HepG2 (cell line): ENCODE data around the gene WDCP. TPM values are rescaled to one million over a fixed set of nuclear protein-coding genes. Genes with fewer than 3 reads are reported as not detected.

Experiments used
- ADNP ChIP-seq: sonication (generic); formaldehyde crosslinking; IDR thresholded peaks from 2 replicates; pipeline ENCODE4 v1.4.0; 2020; ENCODE audit warnings: missing genetic modification reagents
- AKNA ChIP-seq: sonication (generic); formaldehyde crosslinking; IDR thresholded peaks from 2 replicates; pipeline ENCODE4 v1.4.0; 2020; ENCODE audit warnings: missing genetic modification reagents, borderline replicate concordance
- MIER3 ChIP-seq: IDR thresholded peaks from 2 replicates; pipeline ENCODE4 v1.6.1; 2016; ENCODE audit warnings: missing compliant biosample characterization, borderline replicate concordance
- MYPOP ChIP-seq: sonication (generic); formaldehyde crosslinking; IDR thresholded peaks from 2 replicates; pipeline ENCODE4 v1.8.1; 2023; ENCODE audit warnings: mild to moderate bottlenecking, moderate library complexity, missing genetic modification reagents
- NFRKB ChIP-seq: fragments of 450-650 bp; IDR thresholded peaks from 2 replicates; pipeline ENCODE4 v1.6.1; 2017
- RXRB ChIP-seq: IDR thresholded peaks from 2 replicates; pipeline ENCODE4 v1.6.1; 2016; ENCODE audit warnings: borderline replicate concordance, missing genetic modification reagents, missing compliant biosample characterization
- SP1 ChIP-seq, 2 experiments: fragments of 450-650 bp in 1 of 2; sonication (generic) in 1 of 2; formaldehyde crosslinking in 1 of 2; IDR thresholded peaks; 2 replicates each; pipeline versions ENCODE4 v1.4.0 to v1.6.1; 2016 to 2020; ENCODE audit warnings: missing genetic modification reagents in 1 of 2
- SP140L ChIP-seq: sonication (generic); formaldehyde crosslinking; IDR thresholded peaks from 2 replicates; pipeline ENCODE4 v1.4.0; 2020; ENCODE audit warnings: missing genetic modification reagents, borderline replicate concordance
- SRSF4 ChIP-seq: fragments of 200-400 bp; formaldehyde crosslinking; IDR thresholded peaks from one replicate; pipeline ENCODE4 v1.6.1; 2018; ENCODE audit warnings: mild to moderate bottlenecking, low read depth, low read length, moderate library complexity; ENCODE audit not compliant: poor library complexity, severe bottlenecking
- THYN1 ChIP-seq: sonication (generic); formaldehyde crosslinking; IDR thresholded peaks from 2 replicates; pipeline ENCODE4 v1.8.1; 2023; ENCODE audit warnings: low read depth, mild to moderate bottlenecking, moderate library complexity, missing genetic modification reagents, borderline replicate concordance
- ZBTB20 ChIP-seq: sonication (generic); formaldehyde crosslinking; IDR thresholded peaks from 2 replicates; pipeline ENCODE4 v1.8.1; 2023; ENCODE audit warnings: missing genetic modification reagents, low read depth, mild to moderate bottlenecking, borderline replicate concordance
- ZBTB25 ChIP-seq: IDR thresholded peaks from 2 replicates; pipeline ENCODE4 v1.6.1; 2018; ENCODE audit warnings: missing genetic modification reagents
- ZBTB8A ChIP-seq: sonication (generic); formaldehyde crosslinking; IDR thresholded peaks from 2 replicates; pipeline ENCODE4 v1.4.0; 2020; ENCODE audit warnings: mild to moderate bottlenecking, low read depth, missing genetic modification reagents, borderline replicate concordance
- ZNF646 ChIP-seq: sonication (generic); formaldehyde crosslinking; IDR thresholded peaks from 2 replicates; pipeline ENCODE4 v1.9.0; 2021; ENCODE audit warnings: mild to moderate bottlenecking, missing genetic modification reagents
- ZNF652 ChIP-seq: IDR thresholded peaks from 2 replicates; pipeline ENCODE4 v1.6.1; 2016; ENCODE audit warnings: low read depth, borderline replicate concordance
- polyA plus RNA-seq, 8 experiments: library from polyadenylated mRNA; depleted of rRNA in 3 of 8; stranded (reverse) in 7 of 8; unstranded in 1 of 8; fragments of >200 nt; fragmentation: Illumina TruSeq in 4 of 8; extraction: Trizol in 4 of 8; gene quantifications; 2 replicates each; pipeline versions ENCODE4 v1.2.1 to v1.2.3, GENCODE V29; 2011 to 2016; ENCODE audit warnings: low read depth in 4 of 8, missing spikeins in 1 of 8, mixed read lengths in 1 of 8; ENCODE audit not compliant: insufficient read depth in 1 of 8
- total RNA-seq, 5 experiments: library from RNA; depleted of rRNA; stranded (reverse); fragments of >200 nt; fragmentation: Illumina TruSeq; extraction: Trizol; gene quantifications; 2 replicates each; pipeline ENCODE4 v1.2.3, GENCODE V29; 2016; ENCODE audit warnings: low read depth in 1 of 5

The WDCP gene
- total and polyA plus RNA-seq, 2 of the 13 experiments (the other 11 are each of a cell fraction or from before 2014, with no cell fraction given): 17.4 to 22.6 TPM

DNA sequence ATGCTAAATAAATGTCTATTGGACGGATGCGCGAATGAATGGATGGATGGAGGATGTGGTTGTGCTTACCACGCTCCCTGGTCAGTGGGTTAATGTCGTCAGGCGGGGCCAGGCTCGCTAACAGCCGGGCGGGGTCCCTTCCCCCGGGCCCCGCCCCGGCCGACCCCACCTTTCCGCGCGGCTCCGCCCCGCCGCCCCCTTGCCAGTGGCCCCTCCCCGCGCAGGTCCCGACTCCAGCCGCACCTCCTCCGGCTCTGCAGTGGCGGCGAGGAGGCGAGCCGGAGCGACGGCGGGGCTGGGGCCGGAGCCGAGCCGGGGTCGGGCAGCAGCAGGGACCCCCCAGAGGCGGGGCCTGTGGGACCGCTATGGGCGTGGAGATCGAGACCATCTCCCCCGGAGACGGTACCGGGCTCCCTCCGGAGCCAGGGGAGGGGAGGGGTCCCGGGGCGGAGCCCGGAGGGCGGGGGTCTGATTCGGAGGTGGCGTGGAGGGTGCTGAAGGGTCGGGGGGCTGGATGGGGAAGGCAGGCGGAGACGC lies 2.4 kb upstream of the WDCP start, which contains the start of gene FKBP1B (continued):
- TF ChIP-seq ZNF646 (CRISPR knock-in tag) (0 out of 2 replicates have a peak, but pooled peaks have one; percentile 15), MIER3 (CRISPR knock-in tag) (0 out of 2 replicates have a peak, but pooled peaks have one; percentile 47), NFRKB (no peak), ZBTB8A (no peak), ZBTB20 (no peak), THYN1 (CRISPR knock-in tag) (no peak), MYPOP (CRISPR knock-in tag) (peak; percentile 54; the same call in 1 of the 2 replicates), ADNP (CRISPR knock-in tag) (no peak), RXRB (CRISPR knock-in tag) (no peak; the same call in 1 of the 2 replicates), ZNF652 (CRISPR knock-in tag) (0 out of 2 replicates have a peak, but pooled peaks have one; percentile 15), ZBTB25 (CRISPR knock-in tag) (no peak), SRSF4 (no peak), AKNA (no peak), SP140L (no peak), SP1 (IDR thresholded peaks at IDR 0.05) (no peak), SP1 (CRISPR knock-in tag; IDR thresholded peaks at IDR 0.05) (peak; percentile 68)
